Activated CD4-positive, alpha-beta T cell treated with anti-CD3 and anti-CD28 coated beads for 1 hour (primary cell): ENCODE results near the gene HOXD9.

Source experiments
- DNase-seq: peaks from one replicate; pipeline ENCODE4 v3.0.0-alpha.2; 2020

Gene HOXD9

GRCh38 chr2:176157499-176158185 lies 35.1 kb downstream of the HOXD9 start:
- no peak for DNase-seq

DNA sequence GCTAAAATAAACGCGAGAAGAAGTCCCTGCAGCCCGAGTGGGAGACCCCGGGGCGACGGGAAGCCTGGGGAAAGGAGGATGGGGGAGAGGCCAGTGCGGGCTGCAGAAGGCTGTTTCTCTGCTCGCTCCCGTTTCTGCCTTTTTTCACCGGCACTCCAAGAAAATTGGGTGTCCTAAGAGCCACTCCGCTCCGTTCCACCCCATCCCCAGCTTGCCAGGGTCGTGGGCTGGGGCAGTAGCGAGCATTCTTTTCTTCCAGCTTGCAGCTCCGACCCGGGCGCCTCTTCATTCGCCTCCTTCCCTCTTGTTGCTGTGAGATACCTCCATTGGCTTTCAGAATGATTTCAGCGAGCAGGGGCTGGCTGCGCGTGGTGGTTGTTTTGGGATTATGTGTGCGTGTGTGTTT lies 35.7 kb downstream of the HOXD9 start:
- DNase-seq = no peak

- no peak for DNase-seq
These were observed 36.5 kb downstream of the HOXD9 start for GRCh38 chr2:176158855-176159662.

- no peak for DNase-seq
These were observed 37.2 kb downstream of the HOXD9 start for GRCh38 chr2:176159663-176160250.

DNA sequence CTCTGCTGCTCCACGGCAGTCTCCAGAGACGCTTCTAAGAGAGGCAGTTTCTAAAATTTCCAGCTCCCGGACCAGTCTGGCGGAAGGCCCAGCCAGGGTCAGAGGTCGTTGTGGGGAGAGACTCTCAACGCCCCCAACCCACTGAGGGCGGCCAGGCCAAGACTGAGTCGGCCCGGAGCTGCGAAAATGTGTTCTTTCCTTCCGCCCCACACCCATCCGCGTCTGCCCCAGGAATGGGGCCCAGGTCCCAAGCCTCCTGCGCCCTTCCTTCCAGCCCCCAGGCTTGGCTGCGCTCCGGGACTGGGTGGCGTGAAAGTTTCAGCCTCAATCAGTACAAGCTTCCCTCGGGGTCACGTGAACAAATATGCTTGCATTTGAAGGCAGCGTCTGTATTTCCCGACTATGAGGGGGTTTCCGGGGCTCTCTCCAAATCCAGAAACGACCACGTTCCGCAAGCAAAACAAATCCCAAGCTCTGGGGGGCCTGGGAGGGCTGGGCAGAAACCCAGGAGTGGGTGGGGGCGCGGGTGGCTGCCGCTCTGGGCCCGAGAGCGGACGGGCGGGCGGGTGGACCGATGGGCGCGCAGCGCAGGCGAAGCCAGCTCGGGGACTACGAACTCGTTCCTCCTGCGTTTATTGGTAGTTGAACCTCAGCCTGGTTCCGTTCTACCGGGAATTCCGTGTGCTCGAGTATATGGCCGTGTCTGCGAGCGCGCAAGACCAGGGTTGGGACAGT lies 37.9 kb downstream of the HOXD9 start:
- DNase-seq = no peak

GRCh38 chr2:176160986-176161824 lies 38.7 kb downstream of the HOXD9 start:
- no peak for DNase-seq

DNA sequence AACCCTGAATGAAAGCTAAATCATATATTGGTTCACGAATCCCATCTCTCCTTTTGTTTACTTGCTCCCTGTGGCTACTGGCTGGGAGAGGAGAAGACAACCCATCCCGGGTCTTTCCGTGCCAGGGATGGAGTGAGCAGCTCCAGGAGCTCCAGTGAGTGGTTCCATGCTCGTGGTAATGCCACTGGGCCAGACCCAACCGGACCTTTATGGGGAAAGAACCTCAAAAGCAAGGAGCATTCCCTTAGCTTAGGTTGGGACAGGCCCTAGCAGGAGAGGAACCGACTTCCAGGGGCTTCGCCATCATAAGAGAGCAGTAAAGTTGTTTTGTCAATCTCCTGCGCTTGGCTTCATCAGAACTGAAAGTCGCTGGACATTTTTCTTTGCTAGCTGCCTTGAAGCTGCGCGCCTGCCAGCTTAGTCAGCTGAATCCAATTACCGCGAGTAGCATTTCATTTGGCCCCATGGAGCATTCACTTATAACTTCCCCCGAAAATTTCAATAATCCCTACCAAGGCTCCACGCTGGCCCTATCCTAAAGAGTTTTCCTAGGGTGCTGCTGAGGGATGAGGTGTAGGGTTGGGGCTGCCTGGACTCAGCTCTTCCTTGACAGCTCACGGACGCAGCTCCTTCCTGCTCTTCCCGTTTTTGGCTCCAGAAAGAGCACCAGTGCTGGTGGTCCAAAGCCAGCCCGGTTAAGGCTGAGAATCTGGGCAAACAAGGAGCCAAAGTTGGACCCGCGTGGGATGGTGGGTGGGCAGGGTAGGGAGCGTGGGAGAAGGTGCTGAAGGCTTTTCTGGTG lies 39.5 kb downstream of the HOXD9 start:
- no peak for DNase-seq

DNA sequence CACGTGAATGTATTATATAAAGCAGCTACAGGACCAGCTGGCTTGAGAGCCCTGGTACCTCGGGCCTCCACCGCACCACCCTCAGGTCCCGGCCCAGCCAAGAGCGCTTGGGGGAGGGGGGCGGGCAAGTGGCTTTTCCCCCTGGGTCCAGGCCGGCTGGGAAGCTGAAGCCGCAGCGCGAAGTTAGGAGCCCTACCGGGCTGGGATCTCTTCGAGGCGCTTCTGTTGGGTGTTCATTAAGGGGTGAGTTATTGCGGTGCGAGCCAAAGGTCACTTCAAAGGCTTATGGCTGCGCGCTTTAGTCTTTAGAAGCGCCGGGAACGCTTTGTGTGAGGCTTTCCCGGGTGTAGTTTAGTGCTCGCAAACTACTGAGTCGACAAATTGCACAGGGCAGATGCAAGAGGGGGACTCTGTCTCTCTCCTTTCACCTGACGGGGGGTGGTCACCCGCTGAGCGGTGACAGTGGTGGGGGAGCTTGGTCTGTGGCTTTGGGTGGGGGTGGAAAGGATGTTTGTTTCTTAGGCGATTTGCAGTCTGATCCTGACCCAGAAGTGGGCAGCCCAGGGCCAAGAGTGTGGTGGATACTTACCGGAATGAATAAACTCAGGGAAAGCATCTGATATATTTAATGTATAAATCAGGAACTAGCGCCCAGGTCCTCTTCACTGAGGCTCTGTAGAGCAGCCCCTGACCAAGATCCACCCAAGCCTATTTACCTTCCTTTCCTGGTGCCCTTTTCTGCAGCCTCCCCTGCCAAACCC lies 40.6 kb downstream of the HOXD9 start:
- no peak for DNase-seq

GRCh38 chr2:176163672-176164056 lies 41.1 kb downstream of the HOXD9 start:
- DNase-seq = no peak

- no peak for DNase-seq
These were observed 41.7 kb downstream of the HOXD9 start for GRCh38 chr2:176164201-176164600.

GRCh38 chr2:176164611-176165369 lies 42.3 kb downstream of the HOXD9 start:
- DNase-seq = no peak

GRCh38 chr2:176165370-176166050 lies 43.0 kb downstream of the HOXD9 start:
- no peak for DNase-seq

GRCh38 chr2:176166272-176166671 lies 43.8 kb downstream of the HOXD9 start:
- DNase-seq = no peak

DNA sequence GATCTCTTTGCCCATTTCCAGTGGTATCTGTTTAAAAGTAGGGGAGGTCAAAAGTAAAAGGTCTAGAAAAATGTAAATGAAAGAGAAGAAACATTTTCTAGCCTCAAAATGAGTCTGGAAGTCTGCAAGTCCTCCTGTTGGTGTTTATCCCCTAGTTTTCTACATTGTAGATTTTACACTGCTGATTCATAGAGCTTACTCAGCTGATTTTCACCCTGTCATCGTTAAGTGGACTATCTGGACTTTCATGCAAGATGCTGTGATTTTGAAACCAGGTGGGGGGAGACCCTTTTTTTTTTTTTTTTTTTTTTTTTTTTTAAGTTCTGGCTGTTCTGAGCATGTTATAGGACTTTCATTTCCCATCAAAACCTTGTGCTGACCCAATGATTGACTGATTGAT lies 44.9 kb downstream of the HOXD9 start:
- DNase-seq = no peak

GRCh38 chr2:176169181-176169580 lies 46.7 kb downstream of the HOXD9 start:
- no peak for DNase-seq

DNA sequence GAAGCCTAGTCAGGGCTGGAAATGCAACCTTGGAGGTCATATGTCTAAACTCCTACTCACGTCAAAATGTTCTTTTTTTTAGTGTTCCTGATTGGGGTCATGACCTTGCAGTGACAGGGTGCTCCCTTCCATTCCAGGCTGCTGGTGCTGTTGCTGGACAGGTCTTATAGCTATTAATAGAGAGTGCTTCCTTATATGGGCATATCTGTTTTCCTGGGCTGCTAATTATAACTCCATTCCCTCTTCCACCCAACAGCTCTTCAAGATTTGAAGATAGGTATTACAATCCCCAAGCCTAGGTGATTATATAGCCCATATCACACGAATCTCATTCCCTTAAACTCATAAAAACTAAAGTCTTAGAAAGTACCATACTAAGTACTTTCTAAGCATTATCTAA lies 47.2 kb downstream of the HOXD9 start:
- no peak for DNase-seq

DNA sequence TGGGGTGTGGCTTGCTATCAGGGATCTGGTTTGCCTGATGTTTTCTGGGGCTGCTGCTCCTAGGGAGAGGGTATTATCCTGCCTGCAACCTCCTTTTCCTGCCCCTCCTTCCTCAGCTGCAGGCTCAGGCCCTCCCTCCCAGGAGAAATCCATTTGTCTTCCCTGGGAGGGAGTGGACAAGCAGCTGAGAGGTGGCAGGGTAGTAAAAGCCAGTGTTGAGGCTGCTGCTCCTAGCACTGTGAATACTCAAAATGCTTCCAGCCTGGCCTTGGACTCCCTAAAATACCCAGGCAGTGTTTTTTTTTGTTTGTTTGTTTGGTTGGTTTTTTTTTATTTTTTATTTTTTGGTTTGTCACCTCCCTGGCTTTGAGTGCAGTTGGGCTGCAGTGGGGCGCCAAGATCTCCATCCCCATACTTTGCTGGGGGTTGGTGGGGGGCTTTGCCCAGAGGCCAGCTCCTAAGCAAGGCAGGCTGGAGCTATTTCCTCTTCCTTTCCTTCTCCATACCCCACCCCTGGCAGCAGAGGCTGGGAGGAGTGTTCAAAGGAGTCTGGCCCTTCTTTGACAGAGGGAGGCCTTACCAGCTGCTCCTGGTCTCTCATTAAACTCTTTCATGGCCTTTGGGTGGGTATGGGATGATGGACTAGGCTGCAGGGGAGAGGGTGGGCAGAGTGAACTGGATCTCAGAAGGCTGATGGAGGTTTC lies 48.2 kb downstream of the HOXD9 start:
- DNase-seq = no peak

DNA sequence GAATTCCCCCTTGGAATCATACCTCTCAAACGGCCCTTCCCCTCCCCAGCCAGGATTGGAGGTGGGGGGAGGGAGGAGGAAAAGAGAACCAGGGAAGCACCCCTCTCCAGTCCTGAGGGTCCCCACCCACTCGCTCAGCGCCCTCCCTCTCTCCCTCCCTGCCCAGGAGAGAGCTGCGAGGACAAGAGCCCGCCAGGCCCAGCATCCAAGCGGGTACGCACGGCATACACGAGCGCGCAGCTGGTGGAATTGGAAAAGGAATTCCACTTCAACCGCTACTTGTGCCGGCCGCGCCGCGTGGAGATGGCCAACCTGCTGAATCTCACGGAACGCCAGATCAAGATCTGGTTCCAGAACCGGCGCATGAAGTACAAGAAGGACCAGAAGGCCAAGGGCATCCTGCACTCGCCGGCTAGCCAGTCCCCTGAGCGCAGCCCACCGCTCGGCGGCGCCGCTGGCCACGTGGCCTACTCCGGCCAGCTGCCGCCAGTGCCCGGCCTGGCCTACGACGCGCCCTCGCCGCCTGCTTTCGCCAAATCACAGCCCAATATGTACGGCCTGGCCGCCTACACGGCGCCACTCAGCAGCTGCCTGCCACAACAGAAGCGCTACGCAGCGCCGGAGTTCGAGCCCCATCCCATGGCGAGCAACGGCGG lies 49.0 kb downstream of the HOXD9 start:
- DNase-seq = no peak
